Stimulated activated naive CD8-positive, alpha-beta T cell treated with anti-CD3 and anti-CD28 coated beads, Interleukin-15, amount 100 ng/mL, for 72 hours (primary cell): ENCODE measurements around the gene ZNF236.

Source experiments
- ATAC-seq: fragments of 150-1000 bp; cut with Tn5 transposase; 2 replicates; pipeline ENCODE4 v1.10.0; 2021; ENCODE audit warnings: mild to moderate bottlenecking, moderate library complexity
- DNase-seq, 2 donors: peaks; one replicate each; pipeline ENCODE4 v3.0.0; 2021 to 2022
- H3K27ac Mint-ChIP-seq, 2 donors: one replicate each; pipeline ENCODE4 v1.8.0; 2022; ENCODE audit warnings: mild to moderate bottlenecking in 2 of 2, mixed read lengths in 2 of 2, moderate library complexity in 2 of 2
- H3K27me3 Mint-ChIP-seq: one replicate; pipeline ENCODE4 v1.8.0; 2022; ENCODE audit warnings: mixed read lengths
- H3K4me1 Mint-ChIP-seq: one replicate; pipeline ENCODE4 v1.8.0; 2022; ENCODE audit warnings: mild to moderate bottlenecking, mixed read lengths
- H3K4me3 Mint-ChIP-seq, 2 donors: one replicate each; pipeline ENCODE4 v1.8.0; 2022; ENCODE audit warnings: mild to moderate bottlenecking in 2 of 2, mixed read lengths in 2 of 2, moderate library complexity in 1 of 2
- H3K9me3 Mint-ChIP-seq, 2 donors: one replicate each; pipeline ENCODE4 v1.8.0; 2022; ENCODE audit warnings: mixed read lengths in 2 of 2

The ZNF236 gene

GRCh38 chr18:76838182-76838581 is 15.8 kb downstream of the ZNF236 start:
- ATAC-seq (no peak), DNase-seq (no peak)
- H3K4me1 Mint-ChIP-seq = peaks cover 29% of the 10 kb centered on the region
- H3K4me3 Mint-ChIP-seq = no peak overlapping the region
- no peaks in the 10 kb centered on the region for H3K9me3 Mint-ChIP-seq
- no peaks in the 10 kb centered on the region for H3K27me3 Mint-ChIP-seq
- no peak overlapping the region for H3K27ac Mint-ChIP-seq

GRCh38 chr18:76839086-76839794 is 16.9 kb downstream of the ZNF236 start:
- no peak overlapping the region for H3K4me3 Mint-ChIP-seq
- no peak overlapping the region for H3K27ac Mint-ChIP-seq
- DNase-seq (no peak), ATAC-seq (no peak)
- no peaks in the 10 kb centered on the region for H3K9me3 Mint-ChIP-seq
- H3K27me3 Mint-ChIP-seq = no peaks in the 10 kb centered on the region
- H3K4me1 Mint-ChIP-seq = peaks cover 25% of the 10 kb centered on the region

- H3K4me3 Mint-ChIP-seq = no peak overlapping the region
- ATAC-seq = no peak
- H3K27ac Mint-ChIP-seq = no peak overlapping the region
- H3K27me3 Mint-ChIP-seq = no peaks in the 10 kb centered on the region
- H3K9me3 Mint-ChIP-seq = no peaks in the 10 kb centered on the region
- peaks cover 26% of the 10 kb centered on the region for H3K4me1 Mint-ChIP-seq
- DNase-seq = no peak
These were observed 20.6 kb downstream of the ZNF236 start for GRCh38 chr18:76842837-76843530.

- Mint-ChIP-seq H3K27ac (no peak overlapping the region), H3K4me3 (no peak overlapping the region), H3K4me1 (peaks cover 28% of the 10 kb centered on the region), H3K9me3 (no peaks in the 10 kb centered on the region), H3K27me3 (no peaks in the 10 kb centered on the region)
- ATAC-seq (no peak), DNase-seq (no peak)
These were observed 21.8 kb downstream of the ZNF236 start for GRCh38 chr18:76844144-76844543.

GRCh38 chr18:76844742-76845477 is 22.6 kb downstream of the ZNF236 start:
- Mint-ChIP-seq H3K4me1 (peaks cover 33% of the 10 kb centered on the region), H3K27ac (no peak overlapping the region), H3K27me3 (no peaks in the 10 kb centered on the region), H3K9me3 (no peaks in the 10 kb centered on the region), H3K4me3 (no peak overlapping the region)
- DNase-seq (no peak), ATAC-seq (no peak)

GRCh38 chr18:76846217-76846616 is 23.9 kb downstream of the ZNF236 start:
- H3K9me3 Mint-ChIP-seq = no peaks in the 10 kb centered on the region
- peaks cover 35% of the 10 kb centered on the region for H3K4me1 Mint-ChIP-seq
- no peak overlapping the region for H3K27ac Mint-ChIP-seq
- ATAC-seq (no peak), DNase-seq (no peak)
- H3K27me3 Mint-ChIP-seq = no peaks in the 10 kb centered on the region
- H3K4me3 Mint-ChIP-seq = no peak overlapping the region

GRCh38 chr18:76847916-76848315 is 25.6 kb downstream of the ZNF236 start:
- Mint-ChIP-seq H3K27ac (no peak overlapping the region), H3K9me3 (no peaks in the 10 kb centered on the region), H3K27me3 (no peaks in the 10 kb centered on the region), H3K4me3 (no peak overlapping the region), H3K4me1 (peaks cover 35% of the 10 kb centered on the region)
- no peak for ATAC-seq
- no peak for DNase-seq

- no peaks in the 10 kb centered on the region for H3K27me3 Mint-ChIP-seq
- ATAC-seq (no peak), DNase-seq (no peak)
- H3K4me3 Mint-ChIP-seq = peak overlapping the region; percentile 19 to 54
- H3K27ac Mint-ChIP-seq = peak overlapping the region in 1 of 2 donors; percentile 48
- H3K4me1 Mint-ChIP-seq = peaks cover 34% of the 10 kb centered on the region
- no peaks in the 10 kb centered on the region for H3K9me3 Mint-ChIP-seq
These were observed 27.8 kb downstream of the ZNF236 start for GRCh38 chr18:76850112-76850511.

GRCh38 chr18:76855594-76855993 is 33.2 kb downstream of the ZNF236 start:
- peaks cover 37% of the 10 kb centered on the region for H3K4me1 Mint-ChIP-seq
- H3K27me3 Mint-ChIP-seq = no peaks in the 10 kb centered on the region
- no peak overlapping the region for H3K4me3 Mint-ChIP-seq
- ATAC-seq = no peak
- no peaks in the 10 kb centered on the region for H3K9me3 Mint-ChIP-seq
- DNase-seq = no peak
- H3K27ac Mint-ChIP-seq = no peak overlapping the region

- H3K4me3 Mint-ChIP-seq = no peak overlapping the region
- peaks cover 45% of the 10 kb centered on the region for H3K4me1 Mint-ChIP-seq
- H3K27ac Mint-ChIP-seq = peak overlapping the region in 1 of 2 donors; percentile 48
- no peaks in the 10 kb centered on the region for H3K9me3 Mint-ChIP-seq
- ATAC-seq = no peak
- H3K27me3 Mint-ChIP-seq = no peaks in the 10 kb centered on the region
- no peak for DNase-seq
These were observed 35.1 kb downstream of the ZNF236 start for GRCh38 chr18:76857476-76857875.

- ATAC-seq (peak; percentile 99), DNase-seq (peak; percentile 46 to 69)
- no peaks in the 10 kb centered on the region for H3K9me3 Mint-ChIP-seq
- H3K4me3 Mint-ChIP-seq = peak overlapping the region; percentile 82 to 83
- H3K4me1 Mint-ChIP-seq = peaks cover 45% of the 10 kb centered on the region
- no peaks in the 10 kb centered on the region for H3K27me3 Mint-ChIP-seq
- peak overlapping the region; percentile 93 to 96 for H3K27ac Mint-ChIP-seq
These were observed 37.4 kb downstream of the ZNF236 start for GRCh38 chr18:76859474-76860339.

- Mint-ChIP-seq H3K9me3 (no peaks in the 10 kb centered on the region), H3K4me3 (peak overlapping the region; percentile 35 to 51), H3K27me3 (no peaks in the 10 kb centered on the region), H3K27ac (peak overlapping the region; percentile 75 to 81), H3K4me1 (peaks cover 45% of the 10 kb centered on the region)
- DNase-seq (no peak), ATAC-seq (no peak)
These were observed 38.1 kb downstream of the ZNF236 start for GRCh38 chr18:76860411-76860810.

GRCh38 chr18:76866666-76867065 is 44.3 kb downstream of the ZNF236 start:
- H3K4me1 Mint-ChIP-seq = no peaks in the 10 kb centered on the region
- H3K27me3 Mint-ChIP-seq = no peaks in the 10 kb centered on the region
- H3K4me3 Mint-ChIP-seq = no peak overlapping the region
- ATAC-seq (no peak), DNase-seq (no peak)
- no peaks in the 10 kb centered on the region for H3K9me3 Mint-ChIP-seq
- no peak overlapping the region for H3K27ac Mint-ChIP-seq

- Mint-ChIP-seq H3K4me3 (no peak overlapping the region), H3K4me1 (peaks cover 21% of the 10 kb centered on the region), H3K27me3 (no peaks in the 10 kb centered on the region), H3K9me3 (no peaks in the 10 kb centered on the region), H3K27ac (peak overlapping the region in 1 of 2 donors; percentile 21)
- DNase-seq = no peak
- ATAC-seq = no peak
These were observed 51.0 kb downstream of the ZNF236 start for GRCh38 chr18:76873311-76873710.

GRCh38 chr18:76873713-76874112 is 51.4 kb downstream of the ZNF236 start:
- Mint-ChIP-seq H3K4me1 (peaks cover 21% of the 10 kb centered on the region), H3K9me3 (no peaks in the 10 kb centered on the region), H3K27ac (peak overlapping the region in 1 of 2 donors; percentile 65), H3K27me3 (no peaks in the 10 kb centered on the region), H3K4me3 (no peak overlapping the region)
- peak; percentile 29 for ATAC-seq
- no peak for DNase-seq
